HuH-7.5 (cell line): ENCODE measurements around the gene SCYL1.

Source experiments
- DNase-seq: peaks from one replicate; pipeline ENCODE4 v3.0.0; 2011; ENCODE audit warnings: low spot score

Gene SCYL1

GRCh38 chr11:65585396-65586246 is 60.7 kb downstream of the SCYL1 start:
- DNase-seq, result no peak

- DNase-seq, result no peak
Measured at GRCh38 chr11:65586247-65586630, 61.4 kb downstream of the SCYL1 start.

GRCh38 chr11:65586676-65587075 is 61.8 kb downstream of the SCYL1 start:
- DNase-seq, result no peak
